H1 (cell line): ENCODE results near the gene QPCTL. TPM values are rescaled to one million over a fixed set of nuclear protein-coding genes. Genes with fewer than 3 reads are reported as not detected.

Experiments
- CBX5 ChIP-seq: fragments of 300-800, 300-1000 bp; sonication (generic); IDR thresholded peaks from 2 replicates; pipeline ENCODE4 v1.7.1; 2016; ENCODE audit warnings: antibody characterized with exemption, low read length, low read depth
- CTBP2 ChIP-seq: IDR thresholded peaks from 2 replicates; pipeline ENCODE4 v1.7.0; 2011; ENCODE audit warnings: borderline replicate concordance, mild to moderate bottlenecking, moderate library complexity, mixed read lengths, low read length; ENCODE audit not compliant: insufficient read depth, insufficient read length
- RNF2 ChIP-seq: fragments of 200-900, 300-1000 bp; sonication (generic); IDR thresholded peaks from 2 replicates; pipeline ENCODE4 v1.7.1; 2016; ENCODE audit warnings: borderline replicate concordance, low read depth, mild to moderate bottlenecking, antibody characterized with exemption, low read length; ENCODE audit not compliant: poor library complexity, severe bottlenecking; ENCODE audit errors: missing control alignments
- SAP30 ChIP-seq: fragments of 300-600 bp; sonication (generic); IDR thresholded peaks from 2 replicates; pipeline ENCODE4 v1.7.1; 2012; ENCODE audit warnings: low read length, moderate library complexity, mild to moderate bottlenecking, inconsistent platforms; ENCODE audit not compliant: insufficient read depth, insufficient replicate concordance
- polyA plus RNA-seq, 7 experiments: library from polyadenylated mRNA; depleted of rRNA in 3 of 7; stranded (reverse) in 5 of 7; unstranded in 2 of 7; fragments of >200 nt in 5 of 7; fragments of 200-250 nt in 2 of 7; gene quantifications; 1 replicate in 5 of 7; 2 replicates in 1 of 7; 4 replicates in 1 of 7; pipeline versions ENCODE4 v1.2.1 to v1.2.3, GENCODE V29; 2011 to 2013; ENCODE audit warnings: missing spikeins in 2 of 7, mixed read lengths in 2 of 7
- total RNA-seq: library from RNA; stranded (reverse); fragmentation: NEBNext Ultra II Directional; extraction: Animal tissue kit (Norgen Biotek cat#: 25700); gene quantifications from 2 replicates; pipeline ENCODE4 v1.2.1, GENCODE V29; 2021

The QPCTL gene
- total and polyA plus RNA-seq, 2 of the 8 experiments (the other 6 are each of a cell fraction or from before 2014, with no cell fraction given) = 25.2 to 35.3 TPM

GRCh38 chr19:45710356-45711130 is 18.1 kb downstream of the QPCTL start (continued):
- TF ChIP-seq RNF2 (no peak), SAP30 (no peak), CBX5 (no peak), CTBP2 (no peak)
